HL-60 (cell line): ENCODE results near the gene PRDM11.
"Not testable (repeated sequence)": the region's sequence is repeated elsewhere in the genome, so short reads cannot be mapped to it uniquely, and the experiment has no call there.

Experiments
- CTCF ChIP-seq: IDR thresholded peaks from one replicate; pipeline ENCODE4 v1.5.1; 2011; ENCODE audit warnings: low read length, control low read depth, inconsistent platforms; ENCODE audit not compliant: insufficient read depth
- POLR2AphosphoS5 ChIP-seq: IDR thresholded peaks from 2 replicates; pipeline ENCODE4 v1.6.1; 2012; ENCODE audit warnings: low read depth
- TF ChIP-seq, protein P1 (sequence below): IDR thresholded peaks from 2 replicates; pipeline ENCODE4 v1.6.1; 2012; ENCODE audit warnings: low read depth; ENCODE audit not compliant: insufficient replicate concordance

DNA sequence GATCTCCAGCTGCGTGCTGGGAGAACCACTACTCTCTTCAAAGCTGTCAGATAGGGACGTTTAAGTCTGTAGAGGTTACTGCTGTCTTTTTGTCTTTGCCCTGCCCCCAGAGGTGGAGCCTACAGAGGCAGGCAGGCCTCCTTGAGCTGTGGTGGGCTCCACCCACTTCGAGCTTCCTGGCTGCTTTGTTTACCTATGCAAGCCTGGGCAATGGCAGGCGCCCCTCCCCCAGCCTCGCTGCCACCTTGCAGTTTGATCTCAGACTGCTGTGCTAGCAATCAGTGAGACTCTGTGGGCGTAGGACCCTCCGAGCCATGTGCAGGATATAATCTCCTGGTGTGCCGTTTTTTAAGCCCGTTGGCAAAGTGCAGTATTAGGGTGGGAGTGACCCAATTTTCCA, 18.6 kb upstream of the PRDM11 start:
- not testable (repeated sequence) for TF ChIP-seq CTCF, POLR2AphosphoS5
- TF ChIP-seq, protein P1, sequence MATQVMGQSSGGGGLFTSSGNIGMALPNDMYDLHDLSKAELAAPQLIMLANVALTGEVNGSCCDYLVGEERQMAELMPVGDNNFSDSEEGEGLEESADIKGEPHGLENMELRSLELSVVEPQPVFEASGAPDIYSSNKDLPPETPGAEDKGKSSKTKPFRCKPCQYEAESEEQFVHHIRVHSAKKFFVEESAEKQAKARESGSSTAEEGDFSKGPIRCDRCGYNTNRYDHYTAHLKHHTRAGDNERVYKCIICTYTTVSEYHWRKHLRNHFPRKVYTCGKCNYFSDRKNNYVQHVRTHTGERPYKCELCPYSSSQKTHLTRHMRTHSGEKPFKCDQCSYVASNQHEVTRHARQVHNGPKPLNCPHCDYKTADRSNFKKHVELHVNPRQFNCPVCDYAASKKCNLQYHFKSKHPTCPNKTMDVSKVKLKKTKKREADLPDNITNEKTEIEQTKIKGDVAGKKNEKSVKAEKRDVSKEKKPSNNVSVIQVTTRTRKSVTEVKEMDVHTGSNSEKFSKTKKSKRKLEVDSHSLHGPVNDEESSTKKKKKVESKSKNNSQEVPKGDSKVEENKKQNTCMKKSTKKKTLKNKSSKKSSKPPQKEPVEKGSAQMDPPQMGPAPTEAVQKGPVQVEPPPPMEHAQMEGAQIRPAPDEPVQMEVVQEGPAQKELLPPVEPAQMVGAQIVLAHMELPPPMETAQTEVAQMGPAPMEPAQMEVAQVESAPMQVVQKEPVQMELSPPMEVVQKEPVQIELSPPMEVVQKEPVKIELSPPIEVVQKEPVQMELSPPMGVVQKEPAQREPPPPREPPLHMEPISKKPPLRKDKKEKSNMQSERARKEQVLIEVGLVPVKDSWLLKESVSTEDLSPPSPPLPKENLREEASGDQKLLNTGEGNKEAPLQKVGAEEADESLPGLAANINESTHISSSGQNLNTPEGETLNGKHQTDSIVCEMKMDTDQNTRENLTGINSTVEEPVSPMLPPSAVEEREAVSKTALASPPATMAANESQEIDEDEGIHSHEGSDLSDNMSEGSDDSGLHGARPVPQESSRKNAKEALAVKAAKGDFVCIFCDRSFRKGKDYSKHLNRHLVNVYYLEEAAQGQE = not testable (repeated sequence)
